KG1 (cell line): ENCODE results near the gene TRIP12.
"Not testable (repeated sequence)": the region's sequence is repeated elsewhere in the genome, so short reads cannot be mapped to it uniquely, and the experiment has no call there.

Source experiments
- DNase-seq: peaks from one replicate; lab custom pipeline; 2025; lab: John Stamatoyannopoulos, UW

The TRIP12 gene

GRCh38 chr2:229768235-229768634 is 153.6 kb downstream of the TRIP12 start:
- DNase-seq = no peak

- no peak for DNase-seq
These were observed 156.1 kb downstream of the TRIP12 start for GRCh38 chr2:229765721-229766120.

GRCh38 chr2:229761663-229762062 is 160.1 kb downstream of the TRIP12 start:
- DNase-seq = no peak

GRCh38 chr2:229757462-229757861 is 164.3 kb downstream of the TRIP12 start:
- DNase-seq = not testable (repeated sequence)

GRCh38 chr2:229752970-229753729 is 168.7 kb downstream of the TRIP12 start:
- DNase-seq = no peak

- no peak for DNase-seq
These were observed 172.0 kb downstream of the TRIP12 start for GRCh38 chr2:229749779-229750178.

GRCh38 chr2:229748950-229749349 is 172.9 kb downstream of the TRIP12 start:
- no peak for DNase-seq

- DNase-seq = not testable (repeated sequence)
These were observed 179.1 kb downstream of the TRIP12 start for GRCh38 chr2:229742691-229743090.

GRCh38 chr2:229740279-229740678 is 181.5 kb downstream of the TRIP12 start:
- DNase-seq = no peak

GRCh38 chr2:229738024-229738625 is 183.7 kb downstream of the TRIP12 start:
- DNase-seq = no peak

- DNase-seq = no peak
These were observed 187.4 kb downstream of the TRIP12 start for GRCh38 chr2:229734410-229734809.

GRCh38 chr2:229733611-229734245 is 188.1 kb downstream of the TRIP12 start:
- no peak for DNase-seq

- DNase-seq = no peak
These were observed 188.9 kb downstream of the TRIP12 start for GRCh38 chr2:229732897-229733296.

GRCh38 chr2:229731916-229732315 is 189.9 kb downstream of the TRIP12 start:
- no peak for DNase-seq

- DNase-seq = no peak
These were observed 190.4 kb downstream of the TRIP12 start for GRCh38 chr2:229731363-229731762.

GRCh38 chr2:229728370-229728769 is 193.4 kb downstream of the TRIP12 start:
- no peak for DNase-seq

- no peak for DNase-seq
These were observed 195.2 kb downstream of the TRIP12 start for GRCh38 chr2:229726643-229727042.

GRCh38 chr2:229725716-229726574 is 195.9 kb downstream of the TRIP12 start:
- DNase-seq = no peak

- not testable (repeated sequence) for DNase-seq
These were observed 198.6 kb downstream of the TRIP12 start for GRCh38 chr2:229723192-229723591.

GRCh38 chr2:229719926-229720647 is 201.7 kb downstream of the TRIP12 start:
- DNase-seq = no peak

- DNase-seq = no peak
These were observed 203.8 kb downstream of the TRIP12 start for GRCh38 chr2:229718057-229718456.
